ENCODE measurements around the gene RAB6D.
"Not testable (repeated sequence)": the region's sequence is repeated elsewhere in the genome, so short reads cannot be mapped to it uniquely, and the experiment has no call there.

RAB6D gene

DNA sequence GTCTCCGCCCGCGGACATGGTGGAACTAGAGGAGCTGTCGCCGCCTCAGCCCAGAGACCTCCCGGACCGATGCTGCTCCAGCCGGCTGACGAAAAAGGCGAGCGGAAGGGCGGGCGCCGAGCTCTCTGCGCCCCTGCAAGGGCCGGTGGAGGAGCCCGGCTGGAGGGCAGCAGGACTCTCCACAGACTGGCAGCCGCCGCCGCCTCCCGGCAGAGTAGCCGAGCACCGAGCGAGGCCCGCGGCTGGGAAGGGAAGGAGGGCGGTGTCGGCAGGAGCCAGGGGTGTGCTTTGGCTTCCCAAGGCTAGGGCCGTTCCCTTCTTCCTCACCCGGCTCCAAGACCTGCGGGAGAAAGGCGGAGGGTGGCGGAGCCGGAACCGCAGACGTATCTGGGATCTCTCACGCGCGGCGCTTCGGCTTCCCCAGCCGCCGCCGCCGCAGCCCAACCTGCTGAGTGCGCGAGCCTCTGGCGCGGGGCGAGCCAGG, at the start of gene RAB6D:
TSS of gene RAB6D (minus strand) at position 466 of the 484 bp plus-strand sequence. CDS start at position 18, 448 bp downstream.
- not testable (repeated sequence) for DNase-seq (ENCODE audit: low read depth, low spot score)

DNA sequence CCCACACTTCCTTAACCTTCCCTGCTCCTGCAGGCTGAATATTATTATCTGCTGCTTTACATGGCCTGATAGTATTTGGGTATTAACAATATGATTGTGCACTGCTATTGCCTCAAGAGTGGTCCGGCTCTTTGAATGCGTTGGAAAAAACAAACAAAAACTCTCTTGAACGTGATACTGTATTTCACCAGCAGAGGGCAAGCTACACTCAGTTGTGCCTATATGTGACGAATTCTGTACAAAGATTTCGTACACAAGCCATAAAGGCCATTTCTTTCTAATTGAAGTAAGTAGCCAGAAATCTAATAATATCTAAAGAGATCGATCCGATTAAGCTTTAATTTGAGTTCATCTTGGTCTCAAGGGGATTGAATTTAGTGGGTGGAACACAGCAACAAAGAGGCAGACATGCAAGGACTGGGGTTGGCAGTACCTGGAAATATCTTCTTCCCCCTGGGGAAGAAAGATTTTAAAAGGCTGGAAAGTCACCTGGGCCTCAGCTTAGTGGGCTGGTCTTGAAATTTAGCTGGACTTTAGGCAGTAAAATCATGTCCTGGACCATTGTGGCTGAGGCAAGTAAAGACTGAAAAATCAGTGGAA, 49.3 kb upstream of the RAB6D start:
- DNase-seq (ENCODE audit: low read depth, low spot score), result no peak

DNA sequence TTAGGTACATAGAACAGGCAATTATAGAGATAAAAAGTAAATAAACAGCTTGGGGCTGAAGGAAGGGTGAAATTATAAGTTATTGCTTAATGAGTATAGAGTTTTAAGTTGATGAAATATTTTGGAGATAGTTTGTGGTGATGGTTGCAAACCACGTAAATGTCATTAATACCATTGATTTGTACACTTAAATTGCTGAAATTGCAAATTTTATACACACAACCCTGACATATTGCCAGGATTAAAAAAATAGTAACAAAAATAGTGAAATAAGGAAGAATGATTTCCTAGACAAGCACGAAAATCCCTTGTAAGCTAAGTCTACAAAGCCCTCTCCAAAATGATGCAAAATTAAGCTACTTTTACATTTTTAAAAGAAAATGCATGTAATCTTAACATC, 46.2 kb upstream of the RAB6D start:
- DNase-seq (ENCODE audit: low read depth, low spot score), result no peak

DNA sequence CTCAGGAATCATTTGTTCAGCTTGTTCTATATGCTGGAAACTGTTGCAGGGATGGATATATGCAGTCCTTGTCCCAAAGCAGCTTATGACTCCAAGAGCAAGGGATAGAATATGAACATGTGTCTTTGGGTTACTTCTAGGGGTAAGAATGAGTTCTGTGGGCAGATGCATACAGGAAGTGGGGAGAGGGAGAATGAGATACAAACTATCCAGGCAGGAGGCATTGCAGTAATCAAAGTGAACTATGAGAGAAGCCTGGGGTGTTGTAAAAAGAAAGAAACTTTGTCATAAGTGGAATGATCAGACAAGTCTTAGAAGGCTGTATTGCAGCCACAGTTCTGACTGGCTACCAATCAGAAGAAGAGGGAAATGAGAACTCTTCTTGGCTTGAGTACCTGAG, 44.8 kb upstream of the RAB6D start:
- no peak for DNase-seq (ENCODE audit: low read depth, low spot score)

DNA sequence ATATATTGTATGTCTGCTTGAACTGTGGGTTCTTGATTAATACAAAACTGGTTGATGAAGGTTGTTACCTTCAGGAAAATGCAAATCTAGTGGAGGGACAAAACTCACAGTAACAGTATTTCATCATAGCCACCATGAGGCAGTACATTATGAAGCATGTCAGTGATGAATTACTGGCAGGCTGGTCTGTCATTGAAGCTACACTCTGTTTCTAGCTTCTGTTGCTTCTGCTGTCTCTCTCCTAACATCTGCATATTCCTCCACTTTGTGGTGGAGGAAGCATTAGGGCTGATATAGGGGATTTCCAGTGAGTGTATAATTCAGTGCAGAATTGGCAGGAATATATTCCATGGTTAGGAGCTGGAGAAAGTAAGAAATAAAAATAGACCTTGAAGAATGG, 44.2 kb upstream of the RAB6D start:
- DNase-seq (ENCODE audit: low read depth, low spot score), result no peak

DNA sequence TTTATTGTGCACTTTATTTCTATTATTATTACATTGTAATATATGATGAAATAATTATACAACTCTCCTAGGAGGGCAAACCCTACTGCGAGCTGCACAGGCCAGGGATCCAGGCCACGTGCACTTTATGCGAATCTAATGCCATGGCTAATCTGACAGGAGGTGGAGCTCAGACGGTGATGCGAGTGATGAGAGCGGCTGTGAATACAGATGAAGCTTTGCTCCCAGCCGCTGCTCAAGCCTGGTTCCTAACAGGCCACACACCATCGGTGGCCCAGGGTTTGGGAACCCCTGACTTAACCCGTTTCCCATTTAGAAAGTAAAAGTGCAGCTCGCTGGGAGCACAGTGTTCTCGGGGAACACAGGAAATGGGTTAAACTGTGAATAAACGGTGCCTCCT, 40.8 kb upstream of the RAB6D start:
- no peak for DNase-seq (ENCODE audit: low read depth, low spot score)

DNA sequence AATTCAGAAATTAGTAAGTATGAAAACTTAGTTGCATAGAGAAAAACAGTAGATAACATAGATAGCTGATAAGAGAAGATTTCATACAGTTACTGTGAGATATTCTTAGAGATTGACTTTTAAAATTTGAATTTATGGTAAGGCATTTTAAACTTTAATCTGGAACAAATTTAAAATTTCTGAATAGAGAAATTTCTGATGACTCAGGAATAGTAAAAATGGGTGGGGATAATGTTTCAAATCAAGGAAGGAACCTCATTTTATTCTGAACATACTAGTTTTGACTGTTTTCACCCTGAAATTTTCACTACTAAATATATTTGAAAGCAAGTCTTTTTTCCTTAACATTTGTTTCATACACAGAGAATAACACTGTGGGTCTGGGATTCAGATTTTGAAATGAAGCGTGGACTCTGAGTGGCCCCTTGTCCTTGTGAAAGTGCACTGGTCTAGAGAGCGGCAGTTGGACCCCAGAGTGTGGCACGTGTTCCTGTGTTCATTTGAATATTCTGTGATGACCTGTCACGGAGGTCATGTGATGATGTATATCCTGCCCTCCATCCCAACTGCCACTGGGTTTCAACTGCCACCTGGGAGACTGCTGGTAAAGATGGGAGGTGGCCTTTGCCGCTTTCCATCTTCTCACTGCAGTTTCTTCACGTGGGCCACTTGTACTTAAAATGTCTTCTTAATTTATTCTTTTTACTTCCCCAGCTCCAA, 38.5 kb upstream of the RAB6D start:
- DNase-seq (ENCODE audit: low read depth, low spot score), result no peak

DNA sequence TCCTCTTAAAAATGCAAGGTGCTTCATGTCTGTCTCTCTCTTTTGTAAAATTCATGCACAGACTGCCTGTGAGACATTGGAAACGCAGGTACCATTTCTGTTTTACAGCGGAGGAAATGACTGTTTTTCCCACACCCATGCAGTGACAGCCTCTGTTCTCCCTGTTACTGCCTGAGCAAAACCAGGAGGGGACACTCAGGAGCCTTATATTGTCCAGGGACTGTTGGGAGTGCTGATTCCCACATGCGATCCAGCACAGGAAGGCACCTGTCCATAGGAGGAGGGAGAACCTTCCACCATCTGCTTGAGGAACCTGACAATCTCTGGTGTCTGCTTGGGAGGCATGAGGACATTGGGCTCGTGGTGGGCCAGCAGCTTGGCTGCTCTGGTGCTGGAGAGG, 36.9 kb upstream of the RAB6D start:
- no peak for DNase-seq (ENCODE audit: low read depth, low spot score)

DNA sequence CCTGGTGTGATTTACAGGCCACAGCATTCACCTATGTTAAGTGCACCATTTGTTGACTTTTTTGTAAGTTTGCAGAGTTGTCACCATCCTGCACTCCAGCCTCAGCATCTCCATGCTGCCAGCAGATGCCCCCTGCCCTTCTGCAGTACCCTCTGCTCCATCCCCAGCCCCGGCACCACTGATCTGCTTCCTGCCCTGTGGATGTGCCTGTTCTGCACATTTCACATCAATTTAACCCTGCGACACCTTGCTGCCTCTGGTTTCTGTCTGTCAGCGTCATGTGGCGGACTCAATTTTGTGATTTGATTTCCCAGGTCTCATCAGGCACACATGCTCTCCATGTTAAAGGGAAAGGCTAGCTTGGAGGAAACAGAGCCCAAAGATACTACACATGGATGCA, 36.5 kb upstream of the RAB6D start:
- DNase-seq (ENCODE audit: low read depth, low spot score), result not testable (repeated sequence)

DNA sequence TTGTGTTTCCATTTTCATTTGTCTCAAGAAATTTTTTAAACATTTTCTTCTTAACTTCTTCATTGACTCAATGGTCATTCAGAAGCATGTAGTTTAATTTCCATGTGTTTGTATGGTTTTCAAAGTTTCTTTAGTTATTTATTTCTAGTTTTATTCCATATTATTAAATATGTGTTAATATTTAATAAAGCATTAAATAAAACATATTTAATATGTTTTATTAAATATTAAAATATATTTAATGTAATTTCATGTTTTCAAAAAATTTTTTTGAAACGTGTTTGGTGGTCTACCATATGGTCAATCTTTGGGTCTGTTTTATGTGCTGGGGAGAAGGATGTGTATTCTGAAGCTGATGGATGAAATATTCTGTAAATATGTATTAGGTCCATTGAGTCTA, 32.2 kb upstream of the RAB6D start:
- DNase-seq (ENCODE audit: low read depth, low spot score), result not testable (repeated sequence)

DNA sequence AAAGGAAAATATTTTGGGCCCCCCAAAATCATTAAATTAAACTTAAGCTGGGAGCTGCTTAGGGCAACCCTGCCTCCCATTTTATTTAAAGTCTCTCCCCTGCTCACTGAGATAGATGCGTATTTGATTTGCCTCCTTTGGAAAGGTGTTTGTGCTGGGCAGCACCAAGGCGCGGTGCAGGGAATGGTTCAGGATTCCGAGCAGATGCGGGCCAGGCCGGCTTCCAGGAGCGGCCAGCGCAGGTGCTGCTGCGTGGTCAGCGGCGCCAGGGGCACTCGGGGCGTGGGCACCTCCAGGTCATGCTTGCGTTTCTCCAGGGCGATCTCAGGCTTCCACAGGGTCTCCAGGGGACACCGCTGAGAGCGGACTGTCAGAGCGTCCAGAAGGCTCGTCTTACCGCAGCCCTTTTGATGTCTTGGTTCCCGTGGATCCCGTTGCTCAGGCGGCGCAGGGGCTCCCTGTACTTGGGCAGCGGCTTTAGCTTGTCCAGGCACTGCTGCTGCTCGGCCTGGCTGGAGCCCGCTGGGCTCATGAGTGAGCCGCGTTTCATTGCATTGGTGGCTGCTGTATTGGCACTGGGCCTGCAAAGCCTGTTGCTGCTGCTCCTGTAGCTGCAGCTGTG, 31.2 kb upstream of the RAB6D start:
- not testable (repeated sequence) for DNase-seq (ENCODE audit: low read depth, low spot score)

DNA sequence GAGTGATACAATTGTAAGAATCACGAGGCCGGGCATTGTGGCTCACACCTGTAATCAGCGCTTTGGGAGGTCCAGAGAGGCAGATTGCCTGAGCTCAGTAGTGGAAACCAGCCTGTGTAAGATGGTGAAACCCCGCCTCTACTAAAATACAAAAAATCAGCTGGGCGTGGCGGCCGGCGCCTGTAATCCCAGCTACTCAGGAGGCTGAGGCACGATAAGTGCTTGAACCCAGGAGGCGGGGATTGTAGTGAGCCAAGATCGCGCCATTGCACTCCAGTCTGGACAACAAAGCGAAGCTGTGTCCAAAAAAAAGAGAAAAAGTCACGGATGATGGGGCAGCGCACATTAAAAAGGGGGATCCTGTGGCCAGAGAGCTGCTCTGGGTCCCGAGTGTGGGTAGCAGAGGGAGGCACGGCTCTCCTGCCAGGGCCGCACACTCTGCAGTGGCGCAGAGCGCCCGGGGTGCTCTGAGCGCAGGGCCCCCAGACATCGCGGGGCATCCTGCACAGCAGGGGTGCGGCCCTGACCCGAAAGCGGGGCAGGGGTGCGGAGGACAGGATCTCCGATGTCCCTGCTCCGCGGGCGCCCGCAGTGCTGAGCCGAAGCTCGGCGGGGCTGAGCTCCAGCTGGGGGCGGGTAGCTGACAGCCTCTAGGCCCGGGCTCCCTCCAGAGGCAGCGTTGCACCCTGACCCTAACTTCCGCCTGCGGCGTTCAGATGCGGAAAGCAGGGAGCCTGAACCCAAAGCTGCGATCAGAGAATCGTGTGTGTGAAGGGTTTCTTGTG, 30.4 kb upstream of the RAB6D start:
- DNase-seq (ENCODE audit: low read depth, low spot score), result no peak

DNA sequence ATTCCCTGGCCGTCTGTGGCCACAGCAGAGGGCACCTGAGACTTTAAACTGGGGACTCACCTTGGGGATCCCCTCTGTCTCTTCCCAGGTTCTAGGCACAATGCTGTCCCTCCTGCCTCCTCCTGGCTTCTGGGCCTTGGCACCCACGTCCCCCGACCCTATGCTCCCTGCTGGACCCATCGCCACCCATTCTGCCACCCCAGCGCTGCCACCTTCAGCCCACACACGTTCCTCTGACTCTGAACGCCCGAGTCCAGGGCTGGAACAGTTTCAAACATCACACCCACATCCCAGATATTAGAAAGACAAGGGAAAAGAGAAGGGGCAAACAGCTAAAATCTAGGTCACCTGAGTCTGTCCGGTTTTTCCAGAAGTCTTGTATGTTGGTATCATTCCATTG, 28.0 kb upstream of the RAB6D start:
- DNase-seq (ENCODE audit: low read depth, low spot score), result not testable (repeated sequence)

DNA sequence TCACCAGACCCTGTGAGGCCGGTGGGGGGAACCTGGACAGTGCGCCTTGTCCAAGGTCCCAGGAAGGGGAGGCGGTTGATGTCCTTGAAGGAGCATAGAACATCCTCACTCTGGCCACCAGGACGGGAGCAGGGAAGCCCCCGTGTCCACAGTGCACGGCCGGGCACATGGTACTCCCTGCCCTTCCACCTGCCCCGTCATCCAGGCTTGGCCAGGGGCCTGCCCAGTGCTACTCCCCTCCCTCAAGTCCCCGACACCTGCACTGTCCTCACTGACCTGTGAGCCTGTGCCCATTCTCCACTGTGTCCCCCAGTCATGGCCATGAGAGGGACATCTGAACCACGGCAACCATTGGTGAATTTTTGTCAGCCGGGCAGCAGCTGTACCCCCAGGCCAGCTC, 27.5 kb upstream of the RAB6D start:
- DNase-seq (ENCODE audit: low read depth, low spot score), result not testable (repeated sequence)

DNA sequence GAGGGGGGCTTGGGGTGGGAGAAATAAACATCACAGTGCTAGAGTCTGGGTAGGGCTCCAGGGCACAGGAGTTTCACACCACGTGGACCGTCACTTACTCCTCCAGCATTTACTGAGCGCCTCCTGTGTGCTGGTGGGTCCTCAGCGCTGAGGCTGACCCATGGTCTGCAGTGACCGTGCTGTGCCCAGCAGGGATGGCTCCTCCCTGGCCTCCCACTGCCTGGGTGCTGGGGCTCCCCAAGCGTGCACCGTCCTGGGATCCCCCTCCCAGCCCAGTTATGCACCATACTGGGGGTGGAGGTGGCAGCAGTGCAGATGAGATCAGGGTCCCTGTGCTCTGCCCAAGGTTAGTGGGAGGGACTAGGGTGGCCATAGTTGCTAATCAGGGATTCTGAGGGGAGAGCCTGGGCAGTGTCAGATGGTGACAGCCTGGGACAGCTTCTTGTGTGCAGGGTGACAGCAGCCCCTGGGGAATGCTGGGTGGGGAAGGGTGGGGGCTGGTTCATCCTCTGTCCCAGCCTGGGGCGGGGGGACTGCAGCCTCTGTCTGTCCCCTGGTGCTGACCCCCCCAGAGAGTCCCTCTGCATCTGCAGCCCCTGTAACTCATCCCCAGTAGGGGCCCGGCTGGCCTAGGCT, 26.6 kb upstream of the RAB6D start:
- not testable (repeated sequence) for DNase-seq (ENCODE audit: low read depth, low spot score)

DNA sequence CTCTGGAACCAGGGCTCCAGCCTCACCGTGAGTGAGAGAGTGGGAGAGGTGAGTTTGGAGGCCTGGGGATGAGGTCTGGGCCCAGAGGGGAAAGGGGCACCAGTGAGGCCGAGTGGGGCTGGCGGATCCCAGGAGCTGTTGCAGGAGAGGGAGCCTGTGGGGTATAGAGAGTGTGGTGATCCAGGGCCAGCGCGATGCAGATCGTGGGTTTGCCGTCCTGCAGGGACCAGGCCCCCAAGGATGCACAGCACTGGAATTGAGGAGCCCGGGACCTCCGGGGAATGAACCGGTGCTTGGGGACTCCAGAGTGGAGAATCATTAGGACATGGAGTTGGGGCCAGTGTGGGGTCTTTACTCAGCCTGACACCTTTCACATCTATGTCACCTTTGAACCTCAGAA, 25.7 kb upstream of the RAB6D start:
- DNase-seq (ENCODE audit: low read depth, low spot score), result no peak

DNA sequence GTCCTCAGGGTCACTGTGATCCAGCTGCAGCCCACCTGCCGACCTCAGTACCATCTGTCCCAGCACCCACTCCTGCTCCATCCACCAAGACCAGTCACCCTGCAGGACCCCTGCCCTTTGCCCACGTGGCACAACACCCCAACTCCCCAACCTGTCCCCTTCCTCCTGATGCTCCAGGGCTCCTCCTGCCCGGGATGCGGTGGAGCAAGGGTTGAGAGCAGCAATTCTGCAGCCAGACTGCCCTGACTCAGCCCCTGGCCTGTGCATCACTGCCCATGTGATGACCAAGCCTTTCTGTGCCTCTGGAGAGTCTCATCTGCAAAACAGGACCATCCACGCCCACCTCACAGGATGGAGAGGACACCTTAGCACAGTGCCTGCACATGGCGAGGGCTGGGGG, 24.9 kb upstream of the RAB6D start:
- not testable (repeated sequence) for DNase-seq (ENCODE audit: low read depth, low spot score)

DNA sequence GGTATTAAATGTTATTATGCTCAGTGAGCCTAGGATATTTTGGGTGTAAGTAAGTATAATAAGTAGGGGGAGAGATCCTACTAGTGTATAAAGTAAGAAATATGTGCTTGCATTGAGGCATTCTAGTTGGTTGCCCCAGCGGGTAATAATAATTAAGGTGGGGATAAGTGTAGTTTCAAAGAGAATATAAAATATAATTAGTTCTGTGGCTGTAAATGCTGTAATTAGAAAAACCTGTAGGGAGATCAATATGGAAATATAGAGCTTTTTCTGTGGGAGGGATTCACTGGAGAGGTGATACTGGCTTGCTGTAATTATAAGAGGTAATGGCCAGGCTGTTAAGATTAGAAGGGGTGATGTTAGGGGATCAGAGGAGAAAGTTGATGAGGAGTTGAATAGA, 9.1 kb upstream of the RAB6D start:
- not testable (repeated sequence) for DNase-seq (ENCODE audit: low read depth, low spot score)

DNA sequence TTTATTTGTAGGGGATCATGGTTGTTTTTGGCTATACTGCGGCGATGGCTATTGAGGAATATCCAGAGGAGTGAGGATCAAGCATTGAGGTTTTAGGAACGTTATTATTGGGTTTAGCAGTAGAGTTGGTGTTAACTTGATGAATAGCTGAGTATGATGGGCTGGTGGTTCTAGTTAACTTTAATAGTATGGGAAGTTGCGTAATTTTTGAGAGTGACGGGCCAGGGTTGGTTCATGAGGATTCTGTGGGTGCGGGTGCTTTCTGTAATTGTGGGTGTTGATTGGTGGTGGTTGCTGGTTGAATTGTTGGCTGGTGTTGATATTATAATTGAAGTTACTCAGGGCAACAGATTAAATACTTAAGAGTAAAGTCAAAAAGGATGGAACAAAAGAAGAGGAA, 6.0 kb upstream of the RAB6D start:
- DNase-seq (ENCODE audit: low read depth, low spot score), result no peak

DNA sequence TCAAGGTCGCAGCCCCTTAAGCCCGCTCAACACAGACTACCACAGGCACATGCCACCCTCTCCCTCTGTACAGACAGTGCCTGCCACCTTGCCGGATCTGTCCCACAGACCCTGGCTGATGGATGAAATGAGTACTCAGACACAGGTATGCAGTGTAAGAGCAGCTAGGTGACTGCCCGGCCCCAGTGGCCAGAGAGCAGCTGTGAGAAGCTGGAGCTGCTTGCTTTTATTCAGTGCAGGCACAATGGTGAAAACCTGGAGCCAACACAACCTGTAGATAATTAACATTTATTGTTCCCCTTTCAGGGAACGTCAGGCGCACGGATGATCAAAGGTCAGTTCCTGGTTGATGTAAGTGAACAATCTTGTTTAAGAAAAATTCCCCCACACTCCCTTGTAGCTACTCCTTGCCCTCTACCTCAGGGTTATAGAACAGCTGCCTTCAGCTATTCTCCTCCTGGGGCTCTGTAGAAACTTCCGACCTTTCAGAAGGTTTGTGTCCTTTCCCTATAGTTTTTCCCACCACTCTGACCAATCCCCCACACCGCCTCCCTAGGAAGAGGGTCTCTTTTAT, 4.6 kb upstream of the RAB6D start:
- DNase-seq (ENCODE audit: low read depth, low spot score), result not testable (repeated sequence)

DNA sequence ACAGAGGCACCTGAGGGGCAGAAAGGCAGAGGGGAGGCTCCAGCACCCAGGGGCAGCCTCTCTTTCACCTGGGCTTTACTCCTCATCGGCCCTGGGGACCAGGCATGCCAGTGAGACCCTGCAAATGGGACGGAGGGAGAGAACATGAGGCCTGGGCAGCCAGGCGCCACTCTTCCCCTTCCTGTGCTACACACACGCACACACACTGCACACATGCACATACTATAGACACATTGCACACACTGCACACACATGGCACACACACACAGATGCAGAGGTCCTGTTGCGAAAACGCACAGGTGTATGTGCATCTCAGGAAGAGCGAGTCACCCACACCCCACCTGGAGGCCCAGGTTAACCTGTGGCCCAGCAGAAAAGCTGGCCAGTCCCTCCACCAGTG, 3.4 kb upstream of the RAB6D start:
- DNase-seq (ENCODE audit: low read depth, low spot score), result no peak

Measured in iPS DF 19.7 (cell line).